ENCODE results near the gene CAMTA2. TPM values are rescaled to one million over a fixed set of nuclear protein-coding genes. Genes with fewer than 3 reads are reported as not detected.

Gene CAMTA2
- total and polyA plus RNA-seq, 5 donors = 35.3 to 44.4 (median 40.8) TPM

- H3K27me3 ChIP-seq (ENCODE audit: control insufficient read depth, insufficient read depth) = no peaks in the 10 kb centered on the region
- H3K9me3 ChIP-seq (ENCODE audit: control insufficient read depth, low read length) = no peaks in the 10 kb centered on the region
- 1% methylated on average over 66 of the region's 66 CpGs for WGBS
- peaks cover 2% of the 10 kb centered on the region for H3K4me1 ChIP-seq (ENCODE audit: control insufficient read depth, insufficient read depth, low read length)
- peak; percentile 93 to 97 (median 97) for DNase-seq
- H3K4me3 ChIP-seq (ENCODE audit: low read length) = peak within 1 kb of the TSS; percentile 54
- intact Hi-C loops (cut with DNase I) = no loop called here
- ATAC-seq = peak; percentile 85 to 87
- H3K27ac ChIP-seq (ENCODE audit: low read length) = peak within 1 kb of the TSS; percentile 93
Measured at GRCh38 chr17:4967539-4968485, 19.7 kb downstream of the CAMTA2 start, which contains the start of gene SPAG7. Gene SPAG7 (minus strand): TSS chr17:4967817. CDS start chr17:4967804, 13 bp downstream.

- peak overlapping the region; percentile 54 for H3K4me3 ChIP-seq (ENCODE audit: low read length)
- H3K4me1 ChIP-seq (ENCODE audit: control insufficient read depth, insufficient read depth, low read length) = no peaks in the 10 kb centered on the region
- no peaks in the 10 kb centered on the region for H3K9me3 ChIP-seq (ENCODE audit: control insufficient read depth, low read length)
- under 1% methylated on average over 42 of the region's 42 CpGs for WGBS
- no peaks in the 10 kb centered on the region for H3K27me3 ChIP-seq (ENCODE audit: control insufficient read depth, insufficient read depth)
- peak; percentile 94 to 95 for ATAC-seq
- peak; percentile 98 to 99 (median 99) for DNase-seq
- intact Hi-C loops (cut with DNase I) = no loop called here
- peak overlapping the region; percentile 93 for H3K27ac ChIP-seq (ENCODE audit: low read length)
Measured at GRCh38 chr17:4966844-4967538, 20.5 kb downstream of the CAMTA2 start.

- intact Hi-C loops (cut with DNase I) = no loop called here
Measured at GRCh38 chr17:4965311-4965986, 22.0 kb downstream of the CAMTA2 start.

GRCh38 chr17:4960279-4960922, 27.1 kb downstream of the CAMTA2 start:
- H3K4me3 ChIP-seq (ENCODE audit: low read length) = no peak overlapping the region
- no peak overlapping the region for H3K27ac ChIP-seq (ENCODE audit: low read length)
- H3K27me3 ChIP-seq (ENCODE audit: control insufficient read depth, insufficient read depth) = no peaks in the 10 kb centered on the region
- 81% methylated on average over 9 of the region's 9 CpGs for WGBS
- H3K9me3 ChIP-seq (ENCODE audit: control insufficient read depth, low read length) = no peaks in the 10 kb centered on the region
- DNase-seq (no peak), ATAC-seq (no peak)
- intact Hi-C loops (cut with DNase I) = no loop called here
- no peaks in the 10 kb centered on the region for H3K4me1 ChIP-seq (ENCODE audit: control insufficient read depth, insufficient read depth, low read length)

More at GRCh38 chr17:4965311-4965986, 22.0 kb downstream of the CAMTA2 start:
- no peaks in the 10 kb centered on the region for H3K9me3 ChIP-seq (ENCODE audit: control insufficient read depth, low read length)
- 97% methylated on average over 15 of the region's 15 CpGs for WGBS
- ATAC-seq (no peak), DNase-seq (no peak)
- H3K4me3 ChIP-seq (ENCODE audit: low read length) = no peak overlapping the region
- H3K27me3 ChIP-seq (ENCODE audit: control insufficient read depth, insufficient read depth) = no peaks in the 10 kb centered on the region
- H3K4me1 ChIP-seq (ENCODE audit: control insufficient read depth, insufficient read depth, low read length) = no peaks in the 10 kb centered on the region
- no peak overlapping the region for H3K27ac ChIP-seq (ENCODE audit: low read length)

GRCh38 chr17:4959261-4959965, 28.1 kb downstream of the CAMTA2 start:
- ATAC-seq (peak; percentile 7 to 9), DNase-seq (no peak)
- intact Hi-C loops (cut with DNase I) = no loop called here
- no peak overlapping the region for H3K27ac ChIP-seq (ENCODE audit: low read length)
- no peaks in the 10 kb centered on the region for H3K9me3 ChIP-seq (ENCODE audit: control insufficient read depth, low read length)
- no peaks in the 10 kb centered on the region for H3K27me3 ChIP-seq (ENCODE audit: control insufficient read depth, insufficient read depth)
- 86% methylated on average over 18 of the region's 18 CpGs for WGBS
- H3K4me1 ChIP-seq (ENCODE audit: control insufficient read depth, insufficient read depth, low read length) = no peaks in the 10 kb centered on the region
- H3K4me3 ChIP-seq (ENCODE audit: low read length) = no peak overlapping the region

- no peak for ATAC-seq
Measured at GRCh38 chr17:4958102-4958501, 29.4 kb downstream of the CAMTA2 start.

GRCh38 chr17:4956493-4957061, 30.9 kb downstream of the CAMTA2 start:
- H3K4me3 ChIP-seq (ENCODE audit: low read length) = no peak overlapping the region
- no peak for ATAC-seq
- H3K27me3 ChIP-seq (ENCODE audit: control insufficient read depth, insufficient read depth) = no peaks in the 10 kb centered on the region
- intact Hi-C loops (cut with DNase I) = no loop called here
- peak in 1 of 3 donors; percentile 82 for DNase-seq
- H3K4me1 ChIP-seq (ENCODE audit: control insufficient read depth, insufficient read depth, low read length) = no peaks in the 10 kb centered on the region
- H3K9me3 ChIP-seq (ENCODE audit: control insufficient read depth, low read length) = no peaks in the 10 kb centered on the region
- WGBS = 73% methylated on average over 10 of the region's 10 CpGs
- no peak overlapping the region for H3K27ac ChIP-seq (ENCODE audit: low read length)

More at GRCh38 chr17:4958102-4958501, 29.4 kb downstream of the CAMTA2 start:
- H3K9me3 ChIP-seq (ENCODE audit: control insufficient read depth, low read length) = no peaks in the 10 kb centered on the region
- no peak overlapping the region for H3K27ac ChIP-seq (ENCODE audit: low read length)
- no peaks in the 10 kb centered on the region for H3K27me3 ChIP-seq (ENCODE audit: control insufficient read depth, insufficient read depth)
- intact Hi-C loops (cut with DNase I) = no loop called here
- no peak overlapping the region for H3K4me3 ChIP-seq (ENCODE audit: low read length)
- WGBS = 66% methylated on average over 3 of the region's 3 CpGs
- no peaks in the 10 kb centered on the region for H3K4me1 ChIP-seq (ENCODE audit: control insufficient read depth, insufficient read depth, low read length)
- no peak for DNase-seq

GRCh38 chr17:4955091-4955490, 32.4 kb downstream of the CAMTA2 start:
- H3K4me1 ChIP-seq (ENCODE audit: control insufficient read depth, insufficient read depth, low read length) = no peaks in the 10 kb centered on the region
- ATAC-seq (no peak), DNase-seq (no peak)
- no peak overlapping the region for H3K4me3 ChIP-seq (ENCODE audit: low read length)
- no peak overlapping the region for H3K27ac ChIP-seq (ENCODE audit: low read length)
- H3K27me3 ChIP-seq (ENCODE audit: control insufficient read depth, insufficient read depth) = no peaks in the 10 kb centered on the region
- no peaks in the 10 kb centered on the region for H3K9me3 ChIP-seq (ENCODE audit: control insufficient read depth, low read length)
- intact Hi-C loops (cut with DNase I) = no loop called here
- 98% methylated on average over 8 of the region's 8 CpGs for WGBS

GRCh38 chr17:4953451-4953961, 34.0 kb downstream of the CAMTA2 start:
- Histone ChIP-seq H3K4me1 (ENCODE audit: control insufficient read depth, insufficient read depth, low read length) (no peaks in the 10 kb centered on the region), H3K27me3 (ENCODE audit: control insufficient read depth, insufficient read depth) (no peaks in the 10 kb centered on the region), H3K27ac (ENCODE audit: low read length) (no peak overlapping the region), H3K9me3 (ENCODE audit: control insufficient read depth, low read length) (no peaks in the 10 kb centered on the region), H3K4me3 (ENCODE audit: low read length) (no peak overlapping the region)
- ATAC-seq (no peak), DNase-seq (no peak)
- intact Hi-C loops (cut with DNase I) = no loop called here
- 72% methylated on average over 14 of the region's 14 CpGs for WGBS

Data from right cardiac atrium (tissue), 5 donors.